ENCODE measurements around the gene BICD2. TPM values are rescaled to one million over a fixed set of nuclear protein-coding genes. Genes with fewer than 3 reads are reported as not detected.
A peak's percentile ranks its signal among the peaks of the same experiment; 100 is the strongest.

Gene BICD2
- total and polyA plus RNA-seq, 2 of the 13 experiments (the other 11 are each of a cell fraction or from before 2014, with no cell fraction given): 5.1 to 17.4 TPM

- TF ChIP-seq KDM1A (CRISPR knock-in tag; IDR thresholded peaks at IDR 0.05): no peak
- TF ChIP-seq IRF2 (CRISPR knock-in tag; IDR thresholded peaks at IDR 0.05): peak; percentile 65; the same call in 1 of the 2 replicates
- TF ChIP-seq ZNF703 (CRISPR knock-in tag; IDR thresholded peaks at IDR 0.05; ENCODE audit: borderline replicate concordance): no peak
- no peak; the same call in 1 of the 2 replicates for TF ChIP-seq ZIK1 (CRISPR knock-in tag; IDR thresholded peaks at IDR 0.05; ENCODE audit: borderline replicate concordance, low read depth)
- TF ChIP-seq, protein P1, sequence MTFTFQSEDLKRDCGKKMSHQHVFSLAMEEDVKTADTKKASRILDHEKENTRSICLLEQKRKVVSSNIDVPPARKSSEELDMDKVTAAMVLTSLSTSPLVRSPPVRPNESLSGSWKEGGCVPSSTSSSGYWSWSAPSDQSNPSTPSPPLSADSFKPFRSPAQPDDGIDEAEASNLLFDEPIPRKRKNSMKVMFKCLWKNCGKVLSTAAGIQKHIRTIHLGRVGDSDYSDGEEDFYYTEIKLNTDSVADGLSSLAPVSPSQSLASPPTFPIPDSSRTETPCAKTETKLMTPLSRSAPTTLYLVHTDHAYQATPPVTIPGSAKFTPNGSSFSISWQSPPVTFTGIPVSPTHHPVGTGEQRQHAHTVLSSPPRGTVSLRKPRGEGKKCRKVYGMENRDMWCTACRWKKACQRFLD (CRISPR knock-in tag; IDR thresholded peaks at IDR 0.05; ENCODE audit: borderline replicate concordance): no peak
- TF ChIP-seq KDM5B (CRISPR knock-in tag; IDR thresholded peaks at IDR 0.05; ENCODE audit: borderline replicate concordance): peak; percentile 46; the same call in 1 of the 2 replicates
- no peak for TF ChIP-seq ZNF451 (CRISPR knock-in tag; IDR thresholded peaks at IDR 0.05)
- no peak for TF ChIP-seq NFIB (CRISPR knock-in tag; IDR thresholded peaks at IDR 0.05; ENCODE audit: borderline replicate concordance)
- no peak for TF ChIP-seq ZNF589 (CRISPR knock-in tag; conservative IDR thresholded peaks at IDR 0.05)
- TF ChIP-seq ZNF547 (CRISPR knock-in tag; IDR thresholded peaks at IDR 0.05): peak; percentile 76
- peak; percentile 86 for TF ChIP-seq ZBTB2 (CRISPR knock-in tag; IDR thresholded peaks at IDR 0.05; ENCODE audit: low read depth)
- peak; percentile 49; the same call in 1 of the 2 replicates for TF ChIP-seq PRDM15 (CRISPR knock-in tag; IDR thresholded peaks at IDR 0.05)
- no peak for TF ChIP-seq ZNF83 (CRISPR knock-in tag; IDR thresholded peaks at IDR 0.05; ENCODE audit: borderline replicate concordance)
- TF ChIP-seq RBAK (CRISPR knock-in tag; IDR thresholded peaks at IDR 0.05): no peak
- no peak for TF ChIP-seq NFAT5 (CRISPR knock-in tag; IDR thresholded peaks at IDR 0.05)
- TF ChIP-seq MEF2D (CRISPR knock-in tag; IDR thresholded peaks at IDR 0.05): no peak
- TF ChIP-seq SUZ12 (IDR thresholded peaks at IDR 0.05; ENCODE audit: low read depth, low read length): no peak
- TF ChIP-seq DMAP1 (CRISPR knock-in tag; IDR thresholded peaks at IDR 0.05): no peak
Measured at GRCh38 chr9:92669890-92670708, 94.5 kb downstream of the BICD2 start, which contains the start of gene IPPK (continued).

All from HepG2 (cell line).